Measurements from ENCODE around the gene SHISAL1.

SHISAL1 gene

GRCh38 chr22:44341431-44342346 is 28.9 kb upstream of the SHISAL1 start:
- FAIRE-seq: no peak

GRCh38 chr22:44340271-44341239 is 27.8 kb upstream of the SHISAL1 start:
- FAIRE-seq: no peak

- no peak for FAIRE-seq
Measured at GRCh38 chr22:44338906-44339305, 26.2 kb upstream of the SHISAL1 start.

- no peak for FAIRE-seq
Measured at GRCh38 chr22:44338177-44338810, 25.5 kb upstream of the SHISAL1 start.

GRCh38 chr22:44337678-44338004 is 24.9 kb upstream of the SHISAL1 start:
- peak; percentile 29 for FAIRE-seq

- FAIRE-seq: no peak
Measured at GRCh38 chr22:44336962-44337677, 24.4 kb upstream of the SHISAL1 start.

- FAIRE-seq: no peak
Measured at GRCh38 chr22:44335903-44336803, 23.4 kb upstream of the SHISAL1 start.

GRCh38 chr22:44335066-44335839 is 22.5 kb upstream of the SHISAL1 start:
- FAIRE-seq: no peak

- no peak for FAIRE-seq
Measured at GRCh38 chr22:44333847-44334635, 21.3 kb upstream of the SHISAL1 start.

- FAIRE-seq: no peak
Measured at GRCh38 chr22:44332946-44333345, 20.2 kb upstream of the SHISAL1 start.

- FAIRE-seq: no peak
Measured at GRCh38 chr22:44331881-44332714, 19.3 kb upstream of the SHISAL1 start.

GRCh38 chr22:44330744-44331660 is 18.3 kb upstream of the SHISAL1 start:
- no peak for FAIRE-seq

GRCh38 chr22:44330188-44330743 is 17.5 kb upstream of the SHISAL1 start:
- FAIRE-seq: no peak

GRCh38 chr22:44329179-44329796 is 16.5 kb upstream of the SHISAL1 start:
- FAIRE-seq: no peak

GRCh38 chr22:44328762-44329161 is 16.0 kb upstream of the SHISAL1 start:
- no peak for FAIRE-seq

GRCh38 chr22:44328326-44328725 is 15.6 kb upstream of the SHISAL1 start:
- FAIRE-seq: no peak

GRCh38 chr22:44326491-44326885 is 13.7 kb upstream of the SHISAL1 start:
- FAIRE-seq: no peak

Data from endometrium (tissue), 2 donors.